Lung microvascular endothelial cell (primary cell): ENCODE results near the gene HCN2. TPM values are rescaled to one million over a fixed set of nuclear protein-coding genes. Genes with fewer than 3 reads are reported as not detected.

Experiments
- DNase-seq, 2 donors: peaks; one replicate each; pipeline versions ENCODE4 v3.0.0 to v3.0.0-alpha.2; 2010; ENCODE audit warnings: low read depth in 2 of 2
- total RNA-seq: library from RNA; depleted of rRNA; stranded (reverse); fragments of >200 nt; gene quantifications from 2 replicates; pipeline ENCODE4 v1.2.1, GENCODE V29; 2014

HCN2 gene
- total RNA-seq, 1 donor from 2014 or later = 0.40 TPM

DNA sequence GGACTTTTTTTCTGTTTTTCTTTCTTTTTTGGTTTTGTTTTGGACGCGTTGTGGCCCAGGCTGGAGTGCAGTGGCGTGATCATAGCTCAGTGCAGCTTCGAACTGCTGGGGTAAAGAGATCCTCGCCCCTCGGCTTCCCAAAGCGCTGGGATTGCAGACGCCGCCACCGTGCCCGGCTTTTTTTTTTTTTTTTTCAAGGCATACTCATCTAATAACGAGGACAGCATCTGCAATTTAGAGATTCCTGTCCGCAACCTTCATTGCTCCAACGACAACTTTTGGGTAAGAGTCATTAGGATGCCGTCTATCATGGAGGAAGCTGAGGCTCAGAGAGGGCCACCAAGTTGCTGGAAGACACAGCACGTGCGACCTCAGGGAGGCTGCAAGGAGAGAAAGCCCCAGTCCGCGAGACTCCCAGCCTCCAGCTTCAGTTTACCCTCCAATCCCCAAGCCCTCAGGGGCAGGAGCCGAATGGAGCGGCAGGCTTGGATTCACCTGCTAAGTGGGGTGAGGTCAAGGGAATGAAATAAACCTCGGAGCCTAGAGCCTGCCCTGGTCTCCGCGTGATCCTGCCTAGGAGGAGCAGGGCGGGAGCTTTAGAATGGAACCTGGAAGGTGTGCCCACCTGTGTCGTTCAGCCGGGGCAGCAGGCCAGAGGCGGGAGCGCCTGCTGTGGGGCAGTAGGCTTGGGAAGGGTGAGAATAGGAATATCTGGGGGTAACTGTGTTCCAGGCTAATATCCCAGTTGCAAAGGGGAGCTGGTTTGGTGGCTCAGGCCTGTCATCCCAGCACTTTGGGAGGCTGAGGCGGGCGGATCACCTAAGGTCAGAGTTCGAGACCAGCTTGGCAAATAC lies 44.3 kb downstream of the HCN2 start:
- no peak for DNase-seq

DNA sequence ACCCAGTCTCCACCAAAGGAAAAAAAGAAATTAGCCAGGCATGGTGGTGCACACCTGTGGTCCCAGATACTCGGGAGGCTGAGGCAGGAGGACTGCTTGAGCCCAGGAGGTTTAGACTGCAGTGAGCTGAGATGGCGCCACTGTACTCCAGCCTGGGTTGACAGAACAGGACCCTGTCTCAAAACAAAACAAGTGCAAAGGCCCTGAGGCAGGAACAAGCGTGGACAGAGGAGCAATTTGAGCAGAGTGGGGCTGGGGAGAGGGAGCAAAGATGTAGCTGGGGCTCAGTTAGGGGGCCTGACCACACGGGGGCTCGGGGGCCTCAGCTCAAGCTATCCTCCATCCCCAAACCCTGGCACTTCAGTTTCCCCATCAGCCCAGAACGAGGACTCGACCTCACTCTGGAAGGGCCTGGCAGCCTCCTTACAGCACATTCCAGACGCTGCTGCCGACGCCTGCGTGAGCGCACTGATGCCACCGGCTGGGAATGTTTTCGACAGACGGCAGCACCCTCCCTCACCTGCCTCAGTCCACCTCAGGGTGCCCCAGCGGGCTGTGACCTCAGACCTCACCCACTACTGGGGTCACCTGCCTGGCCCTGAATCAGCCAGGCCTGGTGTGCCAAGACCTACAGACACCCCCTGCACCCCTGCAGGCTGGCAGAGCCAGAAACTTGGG lies 45.4 kb downstream of the HCN2 start:
- DNase-seq = no peak

DNA sequence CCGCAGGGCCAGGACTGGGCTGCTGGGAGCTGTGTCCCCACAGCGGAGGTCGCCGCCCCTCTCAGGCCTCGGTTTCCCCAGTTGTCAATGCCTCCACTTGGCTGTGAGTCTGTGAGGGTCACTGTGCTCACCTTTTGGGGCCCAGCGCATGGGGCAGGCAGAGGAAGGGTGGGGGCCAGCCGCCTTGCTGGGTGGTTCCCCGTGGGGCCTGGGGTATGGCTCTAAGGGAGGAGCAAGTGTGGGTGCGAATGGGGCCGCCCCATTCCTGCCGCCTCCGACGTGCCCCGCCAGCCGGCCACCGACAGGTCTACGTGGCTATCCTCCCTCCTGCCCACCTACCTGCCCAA lies 49.2 kb downstream of the HCN2 start:
- DNase-seq = no peak

DNA sequence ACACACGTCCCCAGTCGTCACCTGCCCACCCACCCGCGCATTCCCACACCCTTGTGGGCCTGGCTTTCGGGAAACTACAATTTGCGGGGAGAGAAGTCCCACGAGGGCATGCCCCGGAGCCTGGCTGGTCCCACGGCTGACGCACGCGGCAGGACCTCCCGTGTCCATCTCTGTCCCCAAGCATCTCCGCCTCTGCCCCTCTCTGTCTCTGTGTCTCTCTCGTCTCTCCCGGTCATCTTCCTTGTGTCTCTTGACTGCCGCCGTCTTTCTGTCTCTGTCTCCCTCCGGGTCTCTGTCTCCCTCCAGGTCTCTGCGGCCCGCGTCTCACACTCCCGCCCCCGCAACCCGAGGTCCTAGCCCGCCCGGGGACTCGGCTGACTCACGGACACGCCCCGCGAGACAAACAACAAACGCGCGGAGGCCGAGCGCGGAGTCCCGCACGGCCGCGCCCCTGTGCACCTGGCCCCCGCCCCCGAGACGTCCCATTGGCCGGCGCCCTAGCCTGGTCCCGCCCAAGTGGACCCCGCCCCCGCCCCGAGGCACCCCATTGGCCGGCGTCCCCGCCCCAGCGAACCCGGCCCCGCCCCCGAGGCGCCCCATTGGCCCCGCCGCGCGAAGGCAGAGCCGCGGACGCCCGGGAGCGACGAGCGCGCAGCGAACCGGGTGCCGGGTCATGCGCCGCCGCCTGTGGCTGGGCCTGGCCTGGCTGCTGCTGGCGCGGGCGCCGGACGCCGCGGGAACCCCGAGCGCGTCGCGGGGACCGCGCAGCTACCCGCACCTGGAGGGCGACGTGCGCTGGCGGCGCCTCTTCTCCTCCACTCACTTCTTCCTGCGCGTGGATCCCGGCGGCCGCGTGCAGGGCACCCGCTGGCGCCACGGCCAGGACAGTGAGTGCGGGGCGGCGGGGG lies 49.8 kb downstream of the HCN2 start, which contains the start of gene FGF22:
Gene FGF22, plus strand, starts transcription at position 627 of the 908 bp plus-strand sequence. Its CDS starts 47 bp downstream, at position 674.
- peak; percentile 88 to 92 for DNase-seq

DNA sequence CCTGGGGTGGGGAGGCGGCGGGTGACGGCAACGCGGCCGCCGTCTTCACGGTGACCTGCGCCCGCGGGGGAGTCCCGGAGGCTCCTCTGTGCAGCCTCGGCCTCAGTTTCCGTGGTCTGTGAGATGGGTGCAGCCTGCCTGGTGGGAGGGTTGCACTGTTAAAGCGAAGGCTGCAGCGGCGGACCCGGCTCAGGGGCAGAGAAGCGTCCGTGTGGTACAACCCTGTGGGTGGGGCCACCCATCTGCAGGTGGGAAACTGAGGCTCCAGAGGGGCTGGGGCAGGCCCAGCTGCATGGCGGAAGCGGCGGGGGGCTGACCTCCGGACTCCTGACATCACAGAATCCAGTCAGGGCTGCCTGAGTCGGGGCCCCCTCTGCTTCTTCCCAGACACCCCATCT lies 50.5 kb downstream of the HCN2 start:
- no peak for DNase-seq

DNA sequence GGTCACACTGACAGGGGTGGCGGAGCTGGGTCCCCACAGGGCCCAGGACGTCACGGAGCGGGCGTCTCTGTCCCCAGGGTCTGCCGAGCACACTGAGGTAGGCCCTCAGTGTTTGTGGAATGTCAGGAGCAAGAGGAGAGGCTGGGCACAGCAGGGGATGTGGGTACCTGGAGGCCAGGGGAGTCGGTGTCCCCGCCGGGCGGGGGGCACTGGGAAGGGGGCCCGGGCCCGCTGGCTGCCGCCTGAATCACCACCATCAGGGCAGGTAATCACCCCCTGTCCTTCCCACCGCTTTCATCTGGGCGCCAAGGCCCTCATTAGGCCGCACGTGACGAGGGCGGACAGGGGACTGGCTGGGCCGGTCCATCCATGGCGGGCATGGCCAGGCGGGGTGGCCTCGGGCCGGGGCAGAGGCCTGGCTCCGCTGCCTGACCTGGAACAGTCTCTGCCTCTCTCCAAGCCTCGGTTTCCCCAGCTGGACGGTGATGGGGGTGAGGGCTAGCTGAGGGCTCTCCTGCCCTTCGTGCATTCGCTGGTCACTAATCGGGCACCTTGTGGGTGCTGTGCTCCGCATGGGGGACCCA lies 51.0 kb downstream of the HCN2 start:
- DNase-seq = no peak

DNA sequence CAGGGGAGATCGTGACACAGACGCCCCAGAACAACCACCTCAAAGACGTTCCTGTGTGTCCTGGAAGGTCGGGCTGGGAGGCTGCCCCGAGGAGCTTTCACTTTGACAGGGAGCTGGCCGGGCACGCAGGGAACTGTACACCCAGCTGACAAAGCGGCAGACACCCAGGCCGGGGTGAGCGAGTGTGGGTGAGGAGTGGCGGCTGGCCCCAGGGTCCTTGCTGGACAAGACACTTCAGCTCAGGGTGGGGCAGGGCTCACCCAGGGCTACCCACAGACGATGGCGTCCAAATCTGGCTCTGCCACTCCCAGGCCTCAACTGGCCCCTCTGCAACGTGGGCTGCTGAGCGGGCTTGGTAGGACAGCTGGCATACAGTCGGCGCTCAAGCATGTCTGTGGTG lies 52.0 kb downstream of the HCN2 start:
- no peak for DNase-seq

DNA sequence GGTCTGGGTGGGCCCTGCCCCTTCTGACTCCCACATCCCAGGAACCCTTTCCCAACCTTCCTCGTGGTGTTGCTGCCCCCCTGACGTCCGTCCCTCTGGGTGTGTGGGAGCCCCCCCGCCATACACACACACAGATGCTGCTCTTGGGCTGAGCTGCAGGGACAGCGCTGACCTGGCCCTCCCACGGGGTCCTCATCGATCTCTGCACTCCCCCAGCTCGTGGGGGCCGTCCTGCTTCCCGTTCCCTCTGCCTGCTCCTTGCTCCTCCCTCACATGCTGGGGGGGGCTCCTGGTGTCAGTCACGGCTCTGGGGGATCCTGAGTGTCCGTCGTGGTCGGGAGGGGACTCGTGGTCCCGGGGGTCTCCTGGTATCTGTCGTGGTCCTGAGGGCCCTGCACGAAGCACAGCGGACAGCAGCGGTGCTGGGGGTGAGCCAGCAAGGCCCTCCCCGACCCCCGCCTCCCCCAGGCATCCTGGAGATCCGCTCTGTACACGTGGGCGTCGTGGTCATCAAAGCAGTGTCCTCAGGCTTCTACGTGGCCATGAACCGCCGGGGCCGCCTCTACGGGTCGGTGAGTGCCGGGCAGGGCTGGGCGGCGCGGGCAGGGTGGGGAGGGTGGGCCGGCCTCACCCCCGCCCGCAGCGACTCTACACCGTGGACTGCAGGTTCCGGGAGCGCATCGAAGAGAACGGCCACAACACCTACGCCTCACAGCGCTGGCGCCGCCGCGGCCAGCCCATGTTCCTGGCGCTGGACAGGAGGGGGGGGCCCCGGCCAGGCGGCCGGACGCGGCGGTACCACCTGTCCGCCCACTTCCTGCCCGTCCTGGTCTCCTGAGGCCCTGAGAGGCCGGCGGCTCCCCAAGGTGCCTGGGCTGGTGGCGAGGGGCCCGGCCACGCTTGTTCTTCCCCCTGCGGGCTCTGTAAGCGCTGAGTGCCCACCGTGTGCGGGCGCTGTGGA lies 53.4 kb downstream of the HCN2 start:
- DNase-seq = no peak

DNA sequence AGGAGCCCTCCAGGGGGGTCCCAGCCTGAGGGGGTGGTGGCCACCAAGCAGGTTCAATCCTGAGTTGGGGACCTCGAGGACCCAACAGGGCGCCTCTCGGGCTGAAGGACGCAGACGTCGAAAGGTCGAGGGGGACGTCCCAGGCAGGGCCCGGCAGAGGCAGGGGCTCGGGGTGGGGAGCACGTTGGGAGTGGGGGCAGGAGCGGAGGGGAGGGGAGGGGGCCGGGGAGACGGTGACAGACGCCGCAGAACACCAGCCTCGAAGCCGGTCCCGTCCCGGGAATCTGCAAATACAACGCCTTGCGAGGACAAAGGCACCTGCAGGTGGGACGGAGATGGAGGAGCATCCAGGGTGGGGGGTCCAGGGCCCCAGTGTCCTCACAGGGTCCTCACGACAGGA lies 54.1 kb downstream of the HCN2 start:
- no peak for DNase-seq

DNA sequence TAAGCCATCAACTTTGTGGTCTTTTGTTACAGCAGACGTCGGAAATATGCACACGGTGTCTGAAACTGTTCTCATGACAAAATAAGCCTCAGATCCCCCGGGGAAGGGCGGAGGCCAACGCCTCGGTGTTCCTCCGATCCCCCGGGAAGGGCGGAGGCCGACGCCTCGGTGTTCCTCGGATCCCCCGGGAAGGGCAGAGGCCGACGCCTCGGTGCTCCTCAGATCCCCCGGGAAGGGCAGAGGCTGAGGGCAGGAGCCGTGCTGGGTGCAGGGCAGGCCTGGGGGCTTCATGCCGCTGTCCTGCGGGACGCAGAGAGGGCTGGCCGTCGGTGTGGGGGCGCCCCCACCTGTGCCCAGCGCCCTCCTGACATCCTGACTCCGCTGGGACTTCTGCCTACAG lies 54.7 kb downstream of the HCN2 start:
- DNase-seq = no peak

DNA sequence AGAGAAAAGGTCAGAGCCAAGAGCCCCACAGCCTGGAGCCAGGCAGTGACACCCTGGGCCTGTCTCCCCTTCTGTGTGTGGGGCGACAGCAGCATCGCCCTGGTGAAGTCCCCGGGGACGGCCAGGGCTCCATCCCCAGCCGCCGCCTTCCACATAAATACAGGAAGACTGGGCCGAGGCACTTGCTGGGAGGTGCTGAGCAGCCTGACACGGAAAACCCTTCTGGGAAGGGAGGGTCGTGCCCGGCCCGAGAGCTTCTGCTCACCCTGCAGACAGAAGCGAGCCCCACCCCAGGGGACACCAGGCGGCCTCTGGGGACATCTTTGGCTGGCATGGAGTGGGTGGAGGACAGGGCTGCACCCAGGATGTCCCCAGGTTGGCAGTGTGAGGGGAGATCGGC lies 55.1 kb downstream of the HCN2 start:
- no peak for DNase-seq

DNA sequence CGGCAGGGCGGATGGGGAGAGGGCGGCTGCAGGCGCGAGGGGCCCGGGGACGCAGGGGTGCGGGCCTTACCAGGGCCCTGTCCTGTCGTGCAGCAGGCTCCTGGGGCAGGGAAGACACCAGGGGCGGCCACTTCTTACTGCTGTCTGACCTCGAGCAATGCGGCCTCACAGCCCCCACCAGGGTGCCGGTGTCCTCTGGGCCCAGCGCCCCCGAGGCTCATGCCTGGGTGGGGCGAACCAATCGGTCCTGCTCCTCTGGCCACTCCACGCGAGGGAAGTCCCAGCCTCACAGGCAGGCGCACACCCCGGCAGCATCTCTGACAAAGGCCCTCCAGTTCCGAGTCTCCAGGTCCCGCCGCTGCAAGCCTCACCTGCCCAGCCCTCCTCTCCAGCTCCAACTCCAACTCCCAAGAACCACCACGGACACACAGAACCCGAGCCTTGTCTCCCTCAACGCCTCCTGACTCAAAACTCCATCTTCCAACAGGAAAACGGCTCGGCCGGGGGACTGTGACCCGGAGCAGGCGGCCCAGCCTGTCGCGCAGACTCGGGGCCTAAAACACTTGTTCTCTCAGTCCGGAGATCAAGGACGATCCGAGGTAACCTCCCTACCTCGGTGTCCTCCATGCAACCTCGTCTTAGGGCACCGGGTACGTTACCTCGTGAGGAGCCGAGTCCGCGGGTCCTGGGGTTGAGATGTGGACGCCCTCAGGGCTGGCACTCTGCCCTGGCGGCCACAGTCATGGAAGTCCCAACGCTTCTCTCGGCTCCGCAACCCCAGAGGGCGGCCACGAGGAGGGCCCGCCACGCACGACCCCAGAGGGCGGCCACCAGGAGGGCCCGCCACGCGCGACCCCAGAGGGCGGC lies 56.5 kb downstream of the HCN2 start:
- no peak for DNase-seq

DNA sequence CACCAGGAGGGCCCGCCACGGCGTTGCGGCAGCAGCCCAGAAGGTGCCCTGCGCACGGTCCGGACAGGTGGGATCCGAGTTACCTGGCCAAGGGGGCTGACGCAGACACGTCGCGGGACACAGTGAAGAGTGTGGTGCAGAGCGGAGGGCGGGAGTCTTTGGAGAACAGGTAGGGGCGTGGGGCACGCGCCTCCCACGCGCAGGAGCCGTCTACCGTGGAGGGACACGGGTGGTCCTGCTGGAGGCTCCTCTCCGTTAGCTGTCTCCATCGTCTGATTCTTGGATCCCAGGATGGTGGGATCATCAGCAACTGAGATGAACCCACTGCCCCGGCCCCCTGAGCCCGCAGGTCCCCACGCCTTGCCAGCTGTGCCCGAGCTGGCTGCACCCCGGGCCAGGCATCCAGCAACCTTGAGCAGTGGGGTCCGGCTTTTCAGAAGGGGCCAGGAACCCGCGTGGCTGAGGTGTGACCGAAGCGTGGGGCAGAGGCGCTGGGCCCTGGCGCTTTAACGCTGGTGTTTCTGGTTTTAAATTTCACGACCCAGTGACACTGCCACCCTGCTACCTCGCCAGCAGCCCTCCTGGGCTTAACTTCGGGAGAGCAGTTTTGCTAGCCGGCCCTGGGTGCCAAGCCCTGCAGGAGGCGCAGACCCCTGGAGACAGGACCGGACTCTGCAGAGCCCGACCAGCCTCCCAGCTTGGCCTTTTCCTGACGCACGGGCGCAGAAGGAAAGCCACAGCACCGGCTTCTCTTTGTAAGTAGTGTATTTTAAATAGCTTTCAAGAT lies 57.3 kb downstream of the HCN2 start:
- DNase-seq = no peak

DNA sequence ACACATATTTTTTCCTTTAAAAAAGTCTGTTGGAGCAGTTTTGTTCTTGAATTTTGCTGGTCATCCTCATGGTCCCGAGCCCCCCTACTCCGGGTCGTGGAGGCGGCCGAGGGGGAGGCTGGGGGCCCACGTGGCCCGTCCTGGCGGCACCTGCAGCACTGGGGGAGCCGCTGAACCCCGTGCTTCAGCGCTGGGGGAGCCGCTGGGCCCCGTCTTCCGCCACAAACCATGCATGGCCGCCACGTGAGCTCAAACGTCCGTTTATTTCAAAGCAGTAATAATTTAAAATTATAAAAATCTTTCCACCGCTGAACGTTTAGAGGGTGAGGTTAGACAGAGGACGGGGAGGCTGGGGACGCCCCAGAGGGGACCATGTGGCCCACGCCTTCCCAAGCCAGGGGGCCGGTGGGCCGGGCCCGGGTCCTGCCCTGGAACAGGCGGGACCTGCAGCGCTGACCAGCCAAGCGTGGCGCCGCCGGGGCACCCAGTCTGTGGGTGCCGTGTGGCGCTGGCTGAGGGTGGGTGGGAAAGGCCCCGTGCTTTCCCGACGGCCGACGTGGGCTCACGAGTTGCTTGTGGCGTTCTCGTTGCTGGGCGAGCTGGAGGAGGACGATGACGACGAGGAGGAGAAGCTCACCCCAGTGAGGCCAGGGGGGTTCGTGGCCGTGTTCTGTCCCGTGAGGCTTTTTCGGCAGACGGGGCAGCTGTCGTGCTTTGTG lies 58.0 kb downstream of the HCN2 start:
- DNase-seq = no peak

DNA sequence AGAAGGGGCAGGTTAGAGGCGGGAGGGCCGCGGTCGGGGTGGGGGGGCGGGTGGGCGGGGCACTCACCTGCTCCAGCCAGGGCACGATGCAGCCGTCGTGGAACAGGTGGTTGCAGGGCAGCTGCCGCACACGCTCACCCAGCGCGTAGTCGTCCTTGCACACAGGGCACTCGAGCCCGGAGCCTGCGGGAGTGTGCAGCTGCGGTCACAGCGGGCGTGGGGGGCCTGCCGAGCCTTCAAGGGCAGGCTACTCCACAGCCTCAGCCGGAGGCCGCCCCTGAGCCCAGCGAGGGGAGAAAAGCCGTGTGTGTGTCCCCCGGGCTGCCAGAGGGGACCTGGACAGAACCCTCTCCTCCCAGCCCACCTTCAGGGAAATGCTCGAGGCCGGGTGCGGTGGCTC lies 58.6 kb downstream of the HCN2 start:
- DNase-seq = no peak

DNA sequence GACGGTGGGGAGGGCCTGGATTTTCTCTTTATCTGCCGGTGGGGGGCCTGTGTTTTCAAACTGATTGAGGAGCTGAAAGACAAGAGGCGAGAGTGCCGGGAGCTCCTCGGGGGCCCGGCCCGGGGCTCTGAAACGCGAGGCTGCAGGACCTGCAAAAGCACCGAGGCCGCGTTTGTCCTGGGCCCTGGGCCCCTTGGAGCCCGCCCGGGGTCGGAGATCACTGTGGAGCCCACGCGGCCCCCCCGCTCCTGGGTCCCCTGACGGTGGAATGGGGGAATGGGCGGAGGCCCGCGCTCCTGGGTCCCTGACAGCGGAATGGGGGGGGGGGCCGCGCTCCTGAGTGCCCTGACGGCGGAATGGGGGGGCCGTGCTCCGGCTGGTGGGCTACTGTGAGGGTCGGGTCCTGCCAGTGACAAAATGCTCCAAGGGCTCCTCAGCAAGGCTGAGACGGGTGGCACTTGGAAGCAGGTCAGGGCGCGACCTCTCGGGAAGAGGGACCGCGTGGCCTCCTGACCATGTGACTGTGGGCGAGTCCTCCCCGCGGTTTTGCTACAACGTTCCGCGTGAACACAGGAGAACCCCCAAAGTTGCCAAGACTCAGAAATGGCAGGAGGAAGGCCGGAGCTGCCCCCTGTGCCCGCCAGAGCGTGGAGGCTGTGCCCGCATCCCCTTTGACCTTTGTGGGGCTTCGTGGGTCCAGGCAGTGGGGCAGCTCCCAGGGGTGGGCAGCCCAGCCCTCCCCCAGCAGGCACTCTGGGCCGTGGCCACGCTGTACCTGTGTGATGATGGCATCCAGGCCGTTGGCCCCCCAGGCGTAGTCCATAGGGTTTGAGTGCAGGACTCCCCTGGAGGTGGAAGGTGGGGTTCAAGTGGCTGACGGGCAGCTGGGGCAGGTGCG lies 59.5 kb downstream of the HCN2 start:
- no peak for DNase-seq

DNA sequence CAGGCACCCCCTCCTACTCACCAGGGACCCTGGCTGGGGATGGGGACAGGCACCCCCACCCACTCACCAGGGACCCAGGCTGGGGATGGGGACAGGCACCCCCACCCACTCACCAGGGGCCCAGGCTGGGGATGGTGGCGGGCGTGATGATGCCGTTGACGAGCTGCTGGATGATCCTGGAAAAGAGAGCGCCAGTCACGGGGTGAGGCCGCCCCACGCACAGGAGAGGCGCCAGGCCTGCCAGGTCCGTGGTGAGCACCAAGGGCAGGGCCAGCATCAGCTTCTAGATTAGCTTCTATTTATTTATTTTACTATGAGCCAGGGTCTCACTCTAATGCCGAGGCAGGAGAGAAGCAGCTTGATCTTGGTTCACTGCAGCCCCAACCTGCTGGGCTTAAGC lies 60.4 kb downstream of the HCN2 start:
- DNase-seq = no peak
